HG02970 (cell line): Measurements from ENCODE around the gene KRTAP10-2.
"Not testable (repeated sequence)": the region's sequence is repeated elsewhere in the genome, so short reads cannot be mapped to it uniquely, and the experiment has no call there.

Experiments used
- ATAC-seq: cut with Tn5 transposase; IDR thresholded peaks from one replicate; pipeline ENCODE4 v1.9.1; 2021; ENCODE audit warnings: mild to moderate bottlenecking, moderate library complexity, moderate number of reproducible peaks; ENCODE audit not compliant: unreplicated experiment, low FRiP score

Gene KRTAP10-2

DNA sequence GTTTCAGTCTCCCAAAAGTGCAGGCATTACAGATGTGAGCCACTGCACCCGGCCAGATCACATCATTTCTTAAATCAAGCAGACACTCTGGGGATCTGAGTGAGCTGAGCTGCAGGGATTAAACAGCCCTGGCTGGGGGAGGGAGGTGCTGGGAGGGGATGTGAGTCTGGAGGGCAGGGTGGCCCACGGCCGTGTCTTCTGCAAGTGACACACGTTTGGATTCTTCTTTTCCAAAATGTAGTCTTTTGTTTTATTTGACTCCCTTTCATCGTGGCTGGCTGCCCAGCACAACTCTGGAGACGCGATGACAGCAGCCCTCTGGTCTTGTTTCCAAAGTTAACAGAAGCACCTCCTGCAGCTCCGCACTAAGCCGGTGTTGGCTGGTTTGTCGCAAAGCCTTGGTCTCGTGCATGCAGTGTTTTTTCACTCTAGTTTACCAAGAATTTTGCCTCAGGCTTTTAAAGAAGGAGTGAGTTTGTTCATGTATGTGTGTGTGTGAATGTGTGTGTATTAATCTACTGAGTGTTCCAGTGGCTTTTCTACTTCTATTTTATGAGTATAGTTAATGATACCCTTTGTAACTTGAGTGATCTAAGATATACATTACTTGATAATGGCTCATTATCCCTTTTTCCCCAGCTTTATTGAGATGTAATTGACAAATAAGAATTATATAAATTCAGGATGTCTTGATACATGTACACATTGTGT, 31.9 kb upstream of the KRTAP10-2 start:
- ATAC-seq: no peak

GRCh38 chr21:44582055-44582454, 30.8 kb upstream of the KRTAP10-2 start:
- ATAC-seq: no peak

DNA sequence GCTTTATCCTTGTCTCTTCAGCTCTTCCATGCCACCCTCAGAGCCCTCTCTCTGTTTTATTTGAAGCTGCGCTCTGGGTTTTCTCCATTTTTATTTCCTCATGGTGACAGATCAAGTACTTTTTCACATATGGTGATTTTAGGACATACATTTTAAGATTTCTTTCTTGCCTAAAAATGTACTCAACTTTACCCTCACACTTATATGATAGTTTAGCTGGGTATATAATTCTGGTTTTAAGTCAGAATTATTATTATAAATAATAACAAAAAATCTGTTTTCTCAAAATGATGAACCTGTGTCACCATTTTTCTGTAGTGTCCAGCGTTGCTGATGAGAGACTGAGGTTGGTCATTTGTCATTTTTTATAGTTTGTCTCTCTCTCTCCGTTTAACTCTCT, 29.9 kb upstream of the KRTAP10-2 start:
- ATAC-seq: no peak

DNA sequence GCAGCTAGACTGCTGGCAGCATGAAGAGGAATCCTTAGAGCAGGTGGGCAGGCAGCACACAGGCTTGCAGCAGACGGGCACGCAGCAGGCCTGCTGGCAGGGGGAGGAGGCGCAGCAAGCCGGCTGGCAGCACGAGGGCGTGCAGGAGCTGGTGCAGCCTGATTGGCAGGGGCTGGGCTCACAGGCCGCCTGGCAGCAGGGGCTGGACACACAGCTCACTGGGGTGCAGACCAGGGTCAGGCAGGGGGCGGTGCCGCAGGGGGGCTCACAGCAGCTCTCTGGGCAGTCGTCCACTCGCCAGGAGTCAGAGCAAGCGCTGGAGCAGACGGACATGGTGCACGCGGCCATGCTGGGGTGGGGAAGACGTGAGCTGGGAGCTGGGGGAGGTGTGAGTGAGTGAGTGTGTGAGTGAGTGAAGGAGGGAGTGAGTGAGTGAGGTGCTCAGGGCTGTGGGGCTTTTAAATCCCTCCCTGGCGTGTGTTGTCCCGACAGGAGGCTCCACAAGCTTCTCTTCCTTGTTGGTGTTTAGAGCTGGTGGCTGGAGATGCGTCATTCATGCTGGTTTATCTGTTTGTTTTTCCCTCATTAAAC, 29.0 kb upstream of the KRTAP10-2 start, which contains the start of gene KRTAP10-5:
Gene KRTAP10-5 (minus strand): TSS at position 374 of the 591 bp plus-strand sequence. CDS start 26 bp downstream, at position 348.
- not testable (repeated sequence) for ATAC-seq

- no peak for ATAC-seq
Observed at GRCh38 chr21:44579833-44580144, 28.5 kb upstream of the KRTAP10-2 start.

DNA sequence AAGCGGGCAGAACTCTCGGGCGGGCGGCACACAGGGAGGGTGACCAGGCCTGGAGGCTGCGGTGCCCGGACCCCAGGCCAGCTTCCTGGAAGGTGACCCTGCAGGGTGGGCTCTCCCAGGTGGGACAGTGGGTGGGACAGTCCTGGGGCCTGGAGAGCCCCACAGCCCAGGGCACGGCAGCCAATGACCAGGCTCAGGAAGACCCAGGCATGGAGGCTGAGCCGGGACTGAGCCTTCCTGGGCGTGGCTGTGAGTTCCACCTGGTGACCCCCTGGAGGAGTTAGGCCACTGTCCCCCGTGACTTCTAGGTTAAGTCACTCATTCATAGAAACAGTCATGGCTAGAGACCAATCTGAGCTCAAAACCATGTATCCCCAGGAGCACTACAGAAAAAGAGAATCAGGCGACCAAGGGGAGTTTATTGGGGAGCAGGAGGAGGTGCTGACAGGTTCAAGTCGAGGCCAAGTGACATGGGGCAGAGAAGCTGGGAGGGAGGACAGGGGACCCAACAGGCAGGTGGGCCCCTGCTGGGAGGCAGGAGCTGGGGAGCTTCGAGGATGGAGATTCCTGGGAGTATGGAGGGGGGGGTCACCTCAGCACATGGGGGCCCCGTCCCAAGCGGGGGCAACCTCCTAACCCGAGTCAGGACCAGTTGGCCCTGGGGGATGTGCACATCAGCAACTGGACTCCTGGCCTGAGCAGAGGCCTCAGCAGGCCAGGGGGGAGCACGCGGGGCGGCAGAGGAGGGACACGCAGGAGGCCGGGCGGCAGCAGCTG, 27.9 kb upstream of the KRTAP10-2 start:
- no peak for ATAC-seq

DNA sequence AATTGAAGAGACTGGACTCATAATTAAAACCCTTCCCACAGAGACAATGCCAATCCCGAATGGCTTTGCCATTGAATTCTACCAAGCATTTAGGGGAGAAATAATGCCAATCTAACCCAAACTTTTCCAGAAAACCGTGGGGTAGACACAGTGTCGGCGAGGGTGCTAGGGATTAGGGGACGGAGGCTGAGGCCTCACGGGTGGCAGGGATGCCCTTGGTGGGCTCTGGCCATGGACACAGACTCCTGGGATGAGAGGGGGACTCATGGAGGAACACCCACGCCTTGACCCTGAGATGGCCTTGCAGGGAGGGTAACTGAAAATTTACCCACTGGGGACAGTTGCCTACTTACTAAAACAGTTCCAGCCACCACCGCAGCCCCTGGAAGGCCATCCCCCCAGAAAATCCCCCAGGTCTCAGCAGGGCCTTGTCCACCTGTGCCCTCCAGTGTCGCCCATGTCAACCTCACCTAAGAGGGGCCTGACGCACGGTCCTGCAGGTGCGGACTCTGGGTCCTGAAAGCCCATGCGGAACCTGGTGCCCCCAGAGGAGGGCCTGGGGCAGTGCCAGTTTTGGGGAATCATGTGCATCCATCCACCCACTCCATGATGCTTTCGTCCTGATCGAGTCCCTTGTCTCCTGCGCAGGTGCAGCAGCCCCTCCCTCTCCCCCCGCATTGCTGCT, 27.2 kb upstream of the KRTAP10-2 start:
- ATAC-seq: no peak

DNA sequence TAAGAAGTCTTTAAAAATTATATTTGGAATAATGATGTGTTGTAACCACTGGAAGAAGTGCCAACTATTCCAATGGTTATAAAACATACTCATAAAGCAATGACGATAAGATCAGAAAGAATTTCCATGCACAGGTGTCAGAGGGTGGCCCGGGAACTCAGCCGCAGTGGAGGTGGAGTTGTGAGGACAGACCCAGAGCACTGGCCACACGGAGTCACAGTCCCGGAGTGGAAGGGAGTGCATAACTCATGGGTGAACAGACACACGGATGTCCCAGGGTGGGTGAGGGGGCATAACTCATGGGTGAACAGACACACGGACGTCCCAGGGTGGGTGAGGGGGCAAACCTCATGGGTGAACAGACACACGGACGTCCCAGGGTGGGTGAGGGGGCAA, 24.7 kb upstream of the KRTAP10-2 start:
- ATAC-seq: no peak

GRCh38 chr21:44575307-44576024, 24.2 kb upstream of the KRTAP10-2 start:
- ATAC-seq: no peak

GRCh38 chr21:44574457-44575306, 23.4 kb upstream of the KRTAP10-2 start:
- ATAC-seq: no peak

GRCh38 chr21:44573630-44574456, 22.5 kb upstream of the KRTAP10-2 start, which contains the start of gene KRTAP10-4:
TSS of gene KRTAP10-4 (plus strand) at chr21:44573729. CDS start at chr21:44573759, 30 bp downstream.
- not testable (repeated sequence) for ATAC-seq

GRCh38 chr21:44572959-44573583, 21.8 kb upstream of the KRTAP10-2 start:
- no peak for ATAC-seq

DNA sequence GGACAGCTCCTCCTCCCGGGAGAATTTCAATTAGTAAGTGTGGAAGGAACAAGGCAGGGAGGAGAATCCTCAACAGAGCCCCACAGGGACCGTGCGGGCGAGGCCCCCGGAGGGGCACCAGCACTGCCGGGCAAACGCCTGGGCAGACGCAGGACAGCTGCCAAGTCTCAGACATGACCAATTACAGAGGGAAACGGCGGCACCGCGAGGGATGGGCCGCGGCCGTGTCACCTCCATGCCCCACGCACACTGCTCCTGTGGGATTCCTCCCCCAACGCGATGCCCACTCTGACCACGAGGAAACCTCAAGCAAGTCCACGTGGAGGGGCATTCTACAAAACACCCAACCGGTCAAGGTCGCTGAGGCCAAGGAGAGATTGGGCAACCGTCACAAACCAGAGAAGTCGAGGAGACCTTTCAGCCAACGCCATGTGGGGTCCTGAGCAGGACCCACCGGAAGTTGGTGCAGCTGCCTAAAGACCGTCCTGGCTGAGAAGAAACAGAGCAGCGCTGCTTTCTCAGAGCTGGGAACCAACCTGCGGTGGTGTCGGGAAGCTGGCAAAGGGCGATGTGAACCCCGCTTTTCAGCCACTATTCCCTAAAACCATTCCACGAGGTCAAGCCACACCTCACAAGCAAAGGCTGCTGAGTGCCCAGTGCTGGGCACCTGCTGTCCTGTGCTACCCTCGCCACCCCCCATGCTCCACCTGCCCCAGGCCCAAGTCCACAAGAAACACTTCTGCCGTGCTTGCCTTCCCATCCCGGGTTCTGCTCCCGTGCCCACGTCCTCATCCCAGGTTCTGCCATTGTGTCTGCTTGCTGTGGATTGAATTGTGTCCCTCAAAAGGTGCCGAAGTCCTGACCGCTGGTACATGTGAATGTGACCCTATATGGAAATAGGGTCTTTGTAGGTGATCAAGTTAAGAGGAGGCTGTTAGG, 20.8 kb upstream of the KRTAP10-2 start:
- no peak for ATAC-seq

DNA sequence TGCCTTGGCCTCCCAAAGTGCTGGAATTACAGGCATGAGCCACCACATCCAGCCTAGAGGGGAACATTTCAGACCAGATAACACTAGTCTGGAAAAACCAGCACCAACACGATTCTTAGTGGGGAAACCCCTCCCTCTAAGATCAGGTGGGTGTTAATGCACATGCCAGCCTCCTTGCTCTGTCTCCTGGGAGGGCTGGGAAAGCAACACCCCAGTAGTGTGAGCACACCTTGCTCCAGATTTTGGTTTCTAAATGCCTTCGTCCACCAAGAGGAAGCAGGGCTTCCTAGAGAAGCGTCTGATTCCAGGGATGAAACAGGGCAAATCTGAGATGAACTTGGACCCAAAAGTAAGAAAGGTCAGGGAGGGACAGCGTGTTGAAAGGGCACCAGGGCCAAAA, 20.0 kb upstream of the KRTAP10-2 start:
- ATAC-seq: no peak

- no peak for ATAC-seq
Observed at GRCh38 chr21:44569861-44570517, 18.7 kb upstream of the KRTAP10-2 start.
